Lower lobe of right lung (tissue), 2 donors: ENCODE results near the gene NACAD. TPM values are rescaled to one million over a fixed set of nuclear protein-coding genes. Genes with fewer than 3 reads are reported as not detected.

Experiments used
- ATAC-seq, 2 donors: fragments of 200-7000 bp; cut with Tn5 transposase; one replicate each; pipeline ENCODE4 v1.9.1; 2020 to 2022; ENCODE audit warnings: mild to moderate bottlenecking in 2 of 2, moderate library complexity in 2 of 2
- DNase-seq: peaks from one replicate; pipeline ENCODE4 v3.0.0-alpha.2; 2020
- H3K27ac ChIP-seq: fragments of 200-600 bp; one replicate; pipeline ENCODE4 v1.8.0; 2022
- H3K27me3 ChIP-seq: fragments of 200-600 bp; one replicate; pipeline ENCODE4 v1.8.0; 2022; ENCODE audit warnings: low read depth
- H3K36me3 ChIP-seq: fragments of 200-600 bp; one replicate; pipeline ENCODE4 v1.8.0; 2022; ENCODE audit warnings: mild to moderate bottlenecking
- H3K4me1 ChIP-seq: fragments of 200-600 bp; one replicate; pipeline ENCODE4 v1.8.0; 2022
- H3K4me3 ChIP-seq: fragments of 200-600 bp; one replicate; pipeline ENCODE4 v1.8.0; 2022; ENCODE audit warnings: mild to moderate bottlenecking
- H3K9me3 ChIP-seq: fragments of 200-600 bp; one replicate; pipeline ENCODE4 v1.8.0; 2022
- intact Hi-C: fragments of 100-400 bp; cut with DNase I; formaldehyde crosslinking; loops from one replicate; pipeline ENCODE4 v1.11.0; 2022
- total RNA-seq: library from RNA; stranded (reverse); fragmentation: NEBNext Ultra II Directional; extraction: Animal tissue kit (Norgen Biotek cat#: 25700); gene quantifications from one replicate; pipeline ENCODE4 v1.2.1, GENCODE V29; 2021
- TF ChIP-seq, protein P1 (sequence below): fragments of 200-600 bp; IDR thresholded peaks from one replicate; pipeline ENCODE4 v1.8.0; 2022; ENCODE audit warnings: antibody characterized with exemption, mild to moderate bottlenecking
- donor health status: DM: no; HTN: yes; CAD: no; lungs with severe emphysema.

NACAD gene
- total RNA-seq, 1 donor from 2014 or later = 2.5 TPM

DNA sequence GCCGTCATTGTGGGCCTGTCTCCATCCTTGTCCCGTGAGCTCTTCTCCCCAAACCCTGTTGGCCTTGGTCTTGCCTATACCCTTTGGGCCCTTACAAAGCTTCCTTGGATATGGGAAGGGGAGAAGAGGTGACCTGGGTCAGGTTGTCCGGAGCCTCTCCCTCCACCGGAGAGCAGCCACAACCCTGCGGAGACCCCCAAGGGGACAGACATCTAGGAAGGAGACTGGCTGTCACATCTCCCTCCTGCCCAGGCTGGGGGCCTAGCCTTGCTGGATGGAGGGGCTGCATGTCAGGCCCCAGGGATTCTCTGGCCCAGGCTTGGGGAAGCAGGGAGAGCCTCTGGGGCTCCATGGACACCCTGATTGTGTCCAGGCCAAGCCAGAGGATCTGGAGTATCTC lies 11.8 kb downstream of the NACAD start:
- H3K4me3 ChIP-seq = no peak overlapping the region
- DNase-seq (no peak), ATAC-seq (no peak)
- intact Hi-C loops = no loop called here
- TF ChIP-seq, protein P1, sequence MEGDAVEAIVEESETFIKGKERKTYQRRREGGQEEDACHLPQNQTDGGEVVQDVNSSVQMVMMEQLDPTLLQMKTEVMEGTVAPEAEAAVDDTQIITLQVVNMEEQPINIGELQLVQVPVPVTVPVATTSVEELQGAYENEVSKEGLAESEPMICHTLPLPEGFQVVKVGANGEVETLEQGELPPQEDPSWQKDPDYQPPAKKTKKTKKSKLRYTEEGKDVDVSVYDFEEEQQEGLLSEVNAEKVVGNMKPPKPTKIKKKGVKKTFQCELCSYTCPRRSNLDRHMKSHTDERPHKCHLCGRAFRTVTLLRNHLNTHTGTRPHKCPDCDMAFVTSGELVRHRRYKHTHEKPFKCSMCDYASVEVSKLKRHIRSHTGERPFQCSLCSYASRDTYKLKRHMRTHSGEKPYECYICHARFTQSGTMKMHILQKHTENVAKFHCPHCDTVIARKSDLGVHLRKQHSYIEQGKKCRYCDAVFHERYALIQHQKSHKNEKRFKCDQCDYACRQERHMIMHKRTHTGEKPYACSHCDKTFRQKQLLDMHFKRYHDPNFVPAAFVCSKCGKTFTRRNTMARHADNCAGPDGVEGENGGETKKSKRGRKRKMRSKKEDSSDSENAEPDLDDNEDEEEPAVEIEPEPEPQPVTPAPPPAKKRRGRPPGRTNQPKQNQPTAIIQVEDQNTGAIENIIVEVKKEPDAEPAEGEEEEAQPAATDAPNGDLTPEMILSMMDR = no peak
- no peak overlapping the region for H3K27ac ChIP-seq
- no peaks in the 10 kb centered on the region for H3K9me3 ChIP-seq
- no peaks in the 10 kb centered on the region for H3K4me1 ChIP-seq
- H3K27me3 ChIP-seq = no peaks in the 10 kb centered on the region
- peaks cover 59% of the 10 kb centered on the region for H3K36me3 ChIP-seq

DNA sequence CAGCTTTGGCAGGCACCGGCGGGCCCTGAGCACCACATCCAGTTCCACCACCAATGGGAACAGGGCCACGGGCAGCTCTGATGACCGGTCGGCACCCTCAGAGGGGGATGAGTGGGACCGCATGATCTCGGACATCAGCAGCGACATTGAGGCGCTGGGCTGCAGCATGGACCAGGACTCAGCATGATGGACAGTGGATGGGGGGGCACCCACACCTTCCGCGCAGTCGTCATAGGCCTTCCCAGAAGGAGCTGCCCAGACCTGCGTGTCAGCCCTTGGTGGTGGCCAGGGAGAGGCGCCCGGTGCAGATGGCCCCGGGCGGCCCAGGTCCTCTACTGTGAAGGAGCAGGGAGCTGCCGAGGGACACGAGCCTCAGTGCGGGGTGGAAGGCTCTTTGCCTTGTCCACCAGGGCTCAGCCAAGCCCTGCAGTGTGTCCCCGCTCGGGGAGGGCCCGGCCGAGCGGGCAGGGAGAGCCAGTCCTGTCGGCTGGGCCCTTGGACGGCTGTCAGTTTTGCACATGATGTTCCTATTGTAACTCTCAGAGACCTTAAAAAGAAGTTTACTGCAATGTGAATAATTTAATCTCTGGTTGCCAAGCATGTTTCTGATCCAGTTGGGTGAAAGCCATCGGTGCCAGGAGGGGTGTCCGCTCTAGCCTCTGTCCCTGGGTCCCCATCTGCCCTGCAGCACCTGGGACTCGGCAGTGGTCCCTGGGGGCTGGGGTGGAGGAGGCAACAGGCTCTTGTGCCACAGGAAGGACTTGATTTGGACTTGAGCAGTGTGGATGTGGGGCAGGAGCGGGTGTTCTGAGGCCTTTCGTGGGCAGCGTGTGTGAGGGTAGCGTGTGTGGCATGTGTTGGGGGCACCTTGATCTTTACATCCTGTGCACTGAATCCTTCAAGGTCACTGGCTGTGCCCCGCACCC lies 12.6 kb downstream of the NACAD start:
- Histone ChIP-seq H3K36me3 (peaks cover 67% of the 10 kb centered on the region), H3K27me3 (no peaks in the 10 kb centered on the region), H3K4me1 (no peaks in the 10 kb centered on the region), H3K9me3 (no peaks in the 10 kb centered on the region), H3K4me3 (no peak overlapping the region), H3K27ac (no peak overlapping the region)
- no peak for DNase-seq
- ATAC-seq = no peak
- intact Hi-C loops = no loop called here
- TF ChIP-seq, protein P1 = no peak

DNA sequence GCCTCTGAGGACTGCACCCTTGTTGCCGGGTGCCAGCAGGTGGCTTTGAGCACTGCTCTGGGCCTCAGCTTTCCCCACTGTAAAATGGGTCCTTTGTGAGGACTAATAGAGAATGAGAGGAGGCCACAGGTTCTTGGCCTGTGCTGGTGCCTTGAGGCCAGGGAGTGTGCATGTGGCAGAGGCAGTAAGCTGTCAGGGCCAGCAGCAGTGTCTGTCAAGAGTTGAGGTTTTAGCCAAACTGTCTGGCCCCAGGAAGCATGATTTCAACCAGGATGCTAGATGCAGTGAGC lies 13.5 kb downstream of the NACAD start:
- TF ChIP-seq, protein P1 = no peak
- H3K27ac ChIP-seq = no peak overlapping the region
- no peaks in the 10 kb centered on the region for H3K4me1 ChIP-seq
- ATAC-seq (no peak), DNase-seq (no peak)
- no peak overlapping the region for H3K4me3 ChIP-seq
- intact Hi-C loops = no loop called here
- H3K36me3 ChIP-seq = peaks cover 76% of the 10 kb centered on the region
- H3K9me3 ChIP-seq = no peaks in the 10 kb centered on the region
- no peaks in the 10 kb centered on the region for H3K27me3 ChIP-seq

DNA sequence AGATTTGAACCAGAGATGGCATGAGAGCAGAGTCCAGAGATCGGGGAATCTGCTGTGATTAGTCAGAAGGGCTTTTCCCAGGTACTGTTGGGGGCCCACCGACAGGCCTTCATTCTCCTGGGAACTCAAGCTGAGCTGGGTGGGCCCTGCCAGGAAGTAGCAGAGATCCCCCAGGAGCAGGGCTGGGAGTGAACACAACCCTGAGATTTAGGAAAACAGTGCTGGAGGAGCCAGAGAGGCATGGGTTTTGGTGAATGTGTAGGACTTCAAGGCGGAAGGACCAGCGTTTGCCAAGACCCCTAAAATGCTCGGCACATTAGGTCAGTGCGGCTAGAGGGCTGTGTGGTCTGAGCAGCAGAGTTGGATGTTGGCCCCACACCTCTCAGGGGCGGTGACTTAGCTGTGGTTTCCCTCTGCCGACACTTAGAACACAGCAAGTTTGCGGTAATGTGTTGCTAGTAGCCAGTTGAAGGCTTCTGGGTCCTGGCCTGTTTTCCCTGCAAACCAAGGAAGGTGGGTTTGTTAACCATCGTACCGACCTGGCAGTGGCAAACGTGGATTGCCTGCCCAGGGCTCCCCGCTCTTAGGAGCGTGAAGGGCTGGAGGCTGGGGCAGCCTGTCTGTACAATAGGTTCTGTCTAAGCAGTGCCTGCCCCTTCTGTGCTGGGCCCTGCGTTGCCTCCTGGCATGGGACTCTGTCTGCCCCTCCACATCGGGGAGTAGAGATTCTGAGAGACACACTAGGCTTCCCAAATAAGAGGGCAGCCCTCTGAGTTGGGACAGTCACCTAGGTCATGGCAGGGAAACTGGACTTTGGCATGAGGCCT lies 14.0 kb downstream of the NACAD start:
- no peaks in the 10 kb centered on the region for H3K9me3 ChIP-seq
- ATAC-seq (no peak), DNase-seq (no peak)
- intact Hi-C loops = no loop called here
- TF ChIP-seq, protein P1 = no peak
- H3K4me1 ChIP-seq = no peaks in the 10 kb centered on the region
- H3K4me3 ChIP-seq = no peak overlapping the region
- peaks cover 81% of the 10 kb centered on the region for H3K36me3 ChIP-seq
- H3K27me3 ChIP-seq = no peaks in the 10 kb centered on the region
- no peak overlapping the region for H3K27ac ChIP-seq

DNA sequence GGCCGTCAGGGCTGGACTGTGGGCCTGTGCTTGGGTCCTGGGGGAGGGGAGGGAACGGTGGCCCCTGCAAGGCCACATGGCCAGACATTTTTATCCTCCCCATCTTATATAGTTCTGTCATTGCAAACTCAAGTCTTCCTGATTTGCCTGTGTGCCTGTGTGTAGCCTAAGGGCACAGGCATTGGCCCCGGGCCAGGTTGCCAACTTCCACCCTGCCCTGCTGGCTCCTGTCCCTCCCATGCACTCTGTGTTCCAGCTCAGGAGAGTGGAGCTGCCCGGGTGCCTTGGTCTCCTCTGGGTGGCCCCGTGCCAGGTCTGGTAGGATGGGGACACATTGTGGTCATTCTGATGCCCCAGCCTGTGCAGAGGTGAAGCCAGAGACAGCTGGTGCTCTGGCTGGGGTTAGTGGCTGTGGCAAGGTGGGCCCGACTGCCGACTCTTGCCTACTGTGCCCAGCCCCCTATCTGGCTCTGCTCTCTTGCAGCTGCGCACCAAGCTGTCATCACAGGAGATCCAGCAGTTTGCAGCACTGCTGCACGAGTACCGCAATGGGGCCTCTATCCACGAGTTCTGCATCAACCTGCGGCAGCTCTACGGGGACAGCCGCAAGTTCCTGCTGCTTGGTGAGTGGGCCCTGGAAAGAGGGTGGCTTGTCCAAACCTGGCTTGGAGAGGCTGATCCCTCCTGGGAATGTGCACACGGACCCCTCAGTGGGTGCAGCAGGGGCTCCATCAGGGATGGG lies 14.8 kb downstream of the NACAD start:
- DNase-seq = no peak
- Histone ChIP-seq H3K36me3 (peaks cover 89% of the 10 kb centered on the region), H3K27me3 (no peaks in the 10 kb centered on the region), H3K4me3 (no peak overlapping the region), H3K4me1 (no peaks in the 10 kb centered on the region), H3K9me3 (no peaks in the 10 kb centered on the region), H3K27ac (no peak overlapping the region)
- TF ChIP-seq, protein P1 = no peak
- intact Hi-C loops = no loop called here
- no peak for ATAC-seq
